HG02623 (cell line): Measurements from ENCODE around the gene NPIPB5.
"Not testable (repeated sequence)": the region's sequence is repeated elsewhere in the genome, so short reads cannot be mapped to it uniquely, and the experiment has no call there.

ENCODE experiments used
- ATAC-seq: cut with Tn5 transposase; IDR thresholded peaks from one replicate; pipeline ENCODE4 v1.9.1; 2021; ENCODE audit warnings: moderate library complexity; ENCODE audit not compliant: unreplicated experiment

Gene NPIPB5

DNA sequence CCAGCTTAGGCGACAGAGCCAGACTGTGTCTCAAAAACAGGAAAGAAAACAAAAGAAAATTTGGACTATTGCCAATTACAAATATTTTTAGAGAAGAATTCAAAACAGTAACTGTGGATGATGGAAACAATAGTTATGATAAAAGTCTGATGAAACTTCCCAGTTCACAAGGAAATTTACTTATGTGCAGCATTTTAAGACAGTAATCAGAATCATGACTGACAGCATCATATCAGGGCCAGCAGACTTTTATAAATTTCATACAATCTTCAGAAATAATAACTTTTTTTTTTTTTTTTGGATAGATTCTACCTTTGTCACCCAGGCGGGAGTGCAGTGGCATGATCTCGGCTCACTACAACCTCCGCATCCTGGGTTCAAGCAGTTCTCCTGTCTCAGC is at the start of gene NPIPB5:
NPIPB5 (plus strand) TSS at position 301 of the 400 bp plus-strand sequence. CDS start 2,911 bp downstream, outside the sequence.
- not testable (repeated sequence) for ATAC-seq

DNA sequence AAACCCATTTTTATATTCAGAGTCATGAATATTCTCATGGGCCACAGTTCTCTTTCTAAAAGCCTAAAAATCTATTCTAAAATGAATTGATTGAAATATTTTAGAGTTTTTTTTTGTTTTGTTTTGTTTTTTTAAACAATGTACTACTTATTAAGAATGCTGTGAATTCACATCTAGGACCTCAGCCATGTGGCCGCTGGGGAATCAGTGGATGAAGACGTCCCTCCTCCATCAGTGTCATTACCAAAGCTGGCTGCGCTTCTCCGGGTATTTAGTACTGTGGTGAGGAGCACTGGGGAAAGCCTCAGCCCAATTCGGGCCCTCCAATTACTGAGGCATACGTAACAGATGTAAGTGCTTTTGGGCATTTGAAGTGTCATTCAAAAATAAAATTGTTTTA is 41.8 kb upstream of the NPIPB5 start:
- not testable (repeated sequence) for ATAC-seq

DNA sequence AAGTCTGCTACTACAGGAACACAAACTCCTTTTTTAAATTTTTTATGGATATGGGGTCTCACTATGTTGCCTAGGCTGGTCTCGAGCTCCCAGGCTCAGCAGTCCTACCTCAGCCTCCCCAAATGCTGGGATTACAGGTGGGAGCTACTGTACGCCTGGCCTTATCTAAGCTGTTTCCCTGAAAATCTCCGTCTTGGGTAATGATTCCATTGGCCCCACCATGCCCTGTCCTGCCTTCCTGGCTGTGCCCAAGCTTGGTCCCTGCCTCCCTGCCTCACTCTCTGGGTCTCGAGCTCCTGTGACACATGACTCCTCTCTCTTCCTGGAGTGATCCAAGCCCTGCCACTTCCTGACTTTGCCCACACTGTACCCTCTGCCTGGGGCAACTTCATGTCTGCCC is 27.3 kb downstream of the NPIPB5 start:
- not testable (repeated sequence) for ATAC-seq

DNA sequence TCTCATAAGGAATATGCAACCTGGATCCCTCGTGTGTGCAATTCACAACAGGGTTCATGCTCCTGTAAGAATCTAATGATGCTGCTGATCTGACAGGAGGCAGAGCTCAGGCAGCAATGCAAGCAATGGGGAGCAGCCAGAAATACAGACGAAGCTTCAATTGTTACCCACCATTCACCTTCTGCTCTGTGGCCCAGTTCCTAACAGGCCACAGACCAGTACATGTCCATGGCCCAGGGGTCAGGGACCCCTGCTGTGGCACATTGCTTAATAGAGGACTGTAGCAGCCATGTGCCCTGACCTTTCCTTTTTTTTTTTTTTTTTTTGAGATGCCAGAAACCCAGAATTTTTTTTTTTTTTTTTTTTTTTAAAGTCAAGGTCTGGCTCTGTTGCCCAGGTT is 34.1 kb downstream of the NPIPB5 start:
- ATAC-seq, result not testable (repeated sequence)

DNA sequence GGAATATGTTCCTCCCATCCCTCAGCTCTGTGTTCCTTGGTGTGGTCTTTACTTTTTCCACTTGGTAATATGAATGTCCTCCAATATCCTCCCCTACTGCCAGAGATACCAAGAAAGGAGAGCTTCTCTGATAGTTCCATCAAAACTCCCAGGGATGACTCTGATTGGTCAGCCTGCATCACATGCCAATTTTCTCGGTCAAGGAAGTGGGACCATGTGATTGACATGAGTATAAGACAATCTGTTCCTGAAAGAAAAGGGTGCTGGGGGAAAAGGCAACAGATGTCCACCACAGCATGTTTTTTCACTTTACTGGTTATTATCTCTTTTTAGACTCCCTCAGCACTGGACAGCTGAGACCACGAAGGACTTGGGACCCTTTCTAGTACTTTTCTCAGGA is 35.9 kb downstream of the NPIPB5 start:
- not testable (repeated sequence) for ATAC-seq

DNA sequence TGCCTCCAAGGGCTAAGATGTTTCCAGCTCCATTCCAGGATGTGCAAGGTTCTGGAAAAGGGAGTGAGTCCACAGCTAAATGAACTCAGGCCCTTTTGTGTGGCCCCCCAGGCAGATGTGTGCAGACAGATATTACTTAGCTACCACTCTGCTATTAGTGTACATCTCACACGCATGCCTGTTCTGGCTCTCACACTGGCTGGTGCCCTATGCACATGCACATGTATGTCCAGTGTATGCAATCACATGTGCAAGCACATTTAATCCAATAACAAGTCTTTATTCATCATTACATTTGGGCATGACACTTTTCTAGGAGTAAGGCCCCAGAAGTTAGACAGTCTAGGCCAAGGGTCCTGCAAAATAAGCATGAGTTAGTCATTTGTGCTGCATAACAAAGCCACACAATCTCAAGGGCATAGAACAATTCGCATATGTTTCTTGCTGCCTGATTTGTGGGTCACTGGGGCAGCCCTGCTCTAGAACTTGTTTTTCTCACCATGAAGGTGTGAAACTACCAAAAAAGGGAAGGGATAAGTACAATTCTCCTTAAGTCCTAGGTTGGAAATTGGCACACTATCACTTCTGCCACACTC is 36.6 kb downstream of the NPIPB5 start:
- not testable (repeated sequence) for ATAC-seq

DNA sequence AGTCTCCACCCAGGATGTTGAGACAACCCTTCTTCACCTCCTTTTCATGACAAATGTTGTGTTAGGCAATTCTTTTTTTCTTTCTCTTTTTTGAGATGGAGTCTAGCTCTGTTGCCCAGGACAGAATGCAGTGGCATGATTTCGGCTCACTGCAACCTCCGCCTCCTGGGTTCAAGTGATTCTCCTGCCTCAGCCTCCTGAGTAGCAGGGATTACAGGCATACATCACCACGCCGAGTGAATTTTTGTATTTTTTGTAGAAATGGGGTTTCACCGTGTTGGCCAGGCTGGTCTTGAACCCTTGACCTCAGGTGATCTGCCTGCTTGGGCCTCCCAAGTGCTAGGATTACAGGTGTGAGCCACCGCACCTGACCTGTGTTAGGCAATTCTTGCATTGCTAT is 39.2 kb downstream of the NPIPB5 start:
- ATAC-seq, result not testable (repeated sequence)

DNA sequence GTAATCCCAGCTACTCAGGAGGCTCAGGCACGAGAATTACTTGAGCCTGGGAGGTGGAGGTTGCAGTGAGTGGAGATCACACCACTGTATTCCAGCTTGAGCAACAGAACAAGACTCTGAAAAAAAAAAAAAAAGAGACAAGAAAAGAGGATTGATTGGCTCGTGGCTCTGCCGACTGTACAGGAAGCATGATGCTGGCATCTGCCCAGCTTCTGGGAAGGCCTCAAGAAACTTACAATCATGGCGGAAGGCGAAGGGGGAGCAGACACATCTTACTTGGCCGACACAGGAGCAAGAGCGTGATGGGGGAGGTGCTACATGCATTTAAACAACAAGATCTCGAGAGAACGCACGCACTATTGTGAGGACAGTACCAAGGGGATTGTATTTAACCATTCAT is 40.5 kb downstream of the NPIPB5 start:
- ATAC-seq, result not testable (repeated sequence)

DNA sequence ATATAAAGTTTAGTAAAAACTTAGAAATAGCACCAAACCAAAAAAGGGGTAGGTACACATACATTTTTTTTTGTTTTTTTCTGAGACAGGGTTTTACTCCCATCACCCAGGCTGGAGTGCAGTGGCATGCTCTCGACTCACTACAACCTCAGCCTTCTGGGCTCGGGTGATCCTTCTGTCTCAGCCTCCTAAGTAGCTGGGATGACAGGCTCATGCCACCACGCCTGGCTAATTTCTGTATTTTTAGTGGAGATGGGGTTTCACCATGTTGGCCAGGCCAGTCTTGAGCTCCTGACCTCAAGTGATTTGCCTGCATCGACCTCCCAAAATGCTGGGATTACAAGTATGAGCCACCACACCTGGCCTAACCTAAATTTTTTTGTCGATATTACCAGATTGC is 41.0 kb downstream of the NPIPB5 start:
- ATAC-seq, result not testable (repeated sequence)

DNA sequence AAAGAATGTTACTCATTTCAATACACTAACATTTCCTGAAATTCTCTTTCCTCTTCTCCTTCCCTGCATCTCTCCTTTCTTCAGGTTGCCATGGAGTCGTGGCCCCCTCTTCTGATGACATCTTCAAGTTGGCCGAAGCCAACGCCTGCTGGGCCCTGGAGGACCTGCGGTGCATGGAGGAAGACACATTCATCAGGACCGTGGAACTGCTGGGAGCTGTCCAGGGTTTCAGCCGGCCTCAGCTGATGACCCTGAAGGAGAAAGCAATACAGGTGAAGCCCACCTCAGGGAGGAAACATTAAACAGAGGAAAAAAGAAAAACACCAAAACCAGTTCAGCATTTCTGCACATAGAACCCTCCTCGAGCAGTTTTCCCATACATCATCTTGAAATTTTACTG is 46.1 kb downstream of the NPIPB5 start:
- not testable (repeated sequence) for ATAC-seq
